A549 treated with Hydrocortisone at 1 μM for 4 hours (cell line): ENCODE measurements around the gene NUTM1. TPM values are rescaled to one million over a fixed set of nuclear protein-coding genes. Genes with fewer than 3 reads are reported as not detected.

Experiments
- total RNA-seq: library from RNA; stranded (reverse); fragments of 200-300 nt; extraction: Qiagen RNA extraction; gene quantifications from 5 replicates; pipeline ENCODE4 v1.2.3, GENCODE V29; 2022

Gene NUTM1
- total RNA-seq = not detected in 5 replicates

GRCh38 chr15:34342737-34343575 is at the start of gene NUTM1, which contains the start of gene NOP10:
Gene NUTM1 (plus strand): TSS chr15:34343315. CDS start chr15:34343697, 382 bp downstream.
Gene NOP10 (minus strand): TSS chr15:34343136. CDS start chr15:34343073, 63 bp downstream.

GRCh38 chr15:34337557-34338306 is 5.4 kb upstream of the NUTM1 start, which contains the start of gene SLC12A6:
Gene SLC12A6 (minus strand): TSS chr15:34337781. CDS start chr15:34336680, 1,101 bp downstream.

GRCh38 chr15:34367101-34368081 is 24.3 kb downstream of the NUTM1 start, which contains the start of gene LPCAT4:
Gene LPCAT4 (minus strand): TSS chr15:34367196. CDS start chr15:34367100, 96 bp downstream.

Other genes starting within 250 kb of the NUTM1 start
- 130 to 152 TPM (median 142 TPM) in 5 replicates for gene EMC7, start 241.5 kb upstream of the NUTM1 start, total RNA-seq
- gene PGBD4, start 241.2 kb upstream of the NUTM1 start, total RNA-seq = 1.2 to 1.9 TPM (median 1.5 TPM) in 5 replicates
- gene KATNBL1, start 133.2 kb upstream of the NUTM1 start, total RNA-seq = 27.1 to 33.8 TPM (median 31.7 TPM) in 5 replicates
- gene EMC4, start 118.3 kb upstream of the NUTM1 start, total RNA-seq = 195 to 211 TPM (median 200 TPM) in 5 replicates
- 3.6 to 7.0 TPM (median 5.8 TPM) in 5 replicates for gene SLC12A6, start 5.5 kb upstream of the NUTM1 start, total RNA-seq
- 454 to 578 TPM (median 540 TPM) in 5 replicates for gene NOP10, start 179 bp upstream of the NUTM1 start, total RNA-seq
- 50.2 to 65.1 TPM (median 59.4 TPM) in 5 replicates for gene LPCAT4, start 23.9 kb downstream of the NUTM1 start, total RNA-seq
- gene GOLGA8A, start 94.5 kb downstream of the NUTM1 start, total RNA-seq = 5.3 to 8.8 TPM (median 7.7 TPM) in 5 replicates
- gene GOLGA8B, start 240.3 kb downstream of the NUTM1 start, total RNA-seq = 14.1 to 19.7 TPM (median 17.7 TPM) in 5 replicates